Heart left ventricle (tissue), 16 donors: ENCODE measurements around the gene SH3RF3. TPM values are rescaled to one million over a fixed set of nuclear protein-coding genes. Genes with fewer than 3 reads are reported as not detected.
A peak's percentile ranks its signal among the peaks of the same experiment; 100 is the strongest.

Experiments
- ATAC-seq, 4 donors: fragments of 200-7000 bp; cut with Tn5 transposase; one replicate each; pipeline ENCODE4 v1.9.1; 2020 to 2022; ENCODE audit warnings: moderate library complexity in 4 of 4, mild to moderate bottlenecking in 3 of 4, moderate number of reproducible peaks in 1 of 4
- DNase-seq, 5 donors: peaks; one replicate each; pipeline ENCODE4 v3.0.0-alpha.2; 2020
- H3K27ac ChIP-seq, 12 donors: fragments of 200-600 bp; sonication (generic) in 4 of 12; one replicate each; pipeline versions ENCODE4 v1.5.0 to v1.8.0; 2016 to 2022; ENCODE audit warnings: mild to moderate bottlenecking in 2 of 12
- H3K27me3 ChIP-seq, 9 donors: fragments of 200-600 bp; sonication (generic) in 2 of 9; one replicate each; pipeline versions ENCODE4 v1.5.1 to v1.8.0; 2016 to 2022; ENCODE audit warnings: mild to moderate bottlenecking in 3 of 9
- H3K36me3 ChIP-seq, 9 donors: fragments of 200-600 bp; sonication (generic) in 2 of 9; one replicate each; pipeline versions ENCODE4 v1.5.0 to v1.8.0; 2018 to 2022; ENCODE audit warnings: mild to moderate bottlenecking in 2 of 9
- H3K4me1 ChIP-seq, 12 donors: fragments of 200-600 bp; sonication (generic) in 4 of 12; one replicate each; pipeline versions ENCODE4 v1.5.0 to v1.8.0; 2016 to 2022; ENCODE audit warnings: mild to moderate bottlenecking in 3 of 12
- H3K4me3 ChIP-seq, 12 donors: fragments of 200-600 bp; sonication (generic) in 4 of 12; one replicate each; pipeline versions ENCODE4 v1.5.0 to v1.8.0; 2017 to 2022; ENCODE audit warnings: mild to moderate bottlenecking in 9 of 12, moderate library complexity in 4 of 12
- H3K9me3 ChIP-seq, 12 donors: fragments of 200-600 bp; sonication (generic) in 4 of 12; one replicate each; pipeline versions ENCODE4 v1.5.0 to v1.8.0; 2016 to 2022; ENCODE audit warnings: mild to moderate bottlenecking in 1 of 12
- POLR2A ChIP-seq, 2 donors: fragments of 450-650 bp; IDR thresholded peaks; one replicate each; pipeline ENCODE4 v1.6.1; 2017; ENCODE audit warnings: antibody characterized with exemption in 2 of 2, mild to moderate bottlenecking in 2 of 2, moderate library complexity in 2 of 2
- WGBS, 4 donors: extraction: QIAGEN DNeasy Blood & Tissue Kit in 2 of 4; methylation state at CpG; one replicate each; pipeline versions ENCODE4 v1.1.5 to v1.1.7; 2013 to 2018; 5-methylcytosine and 5-hydroxymethylcytosine counted together
- intact Hi-C, 10 donors: fragments of 100-400 bp; cut with DNase I; formaldehyde crosslinking; loops; one replicate each; pipeline versions ENCODE4 v1.11.1 to v1.14.2; 2022
- polyA plus RNA-seq, 2 donors: library from polyadenylated mRNA; stranded (reverse); fragments of 200-250 nt; gene quantifications; one replicate each; pipeline ENCODE4 v1.2.3, GENCODE V29; 2013
- total RNA-seq, 9 donors: library from RNA; depleted of rRNA in 2 of 9; stranded (reverse); fragments of >200 nt in 2 of 9; fragmentation: NEBNext Ultra II Directional in 3 of 9; extraction: Animal tissue kit (Norgen Biotek cat#: 25700) in 3 of 9; gene quantifications; one replicate each; pipeline versions ENCODE4 v1.1.0 to v1.2.4, GENCODE V29; 2016 to 2023
- TF ChIP-seq, protein P1 (sequence below), 12 donors: fragments of 200-600 bp; sonication (generic) in 4 of 12; IDR thresholded peaks; one replicate each; pipeline versions ENCODE4 v1.5.0 to v1.8.0; 2018 to 2022; ENCODE audit warnings: antibody characterized with exemption in 12 of 12, mild to moderate bottlenecking in 5 of 12
- donor health status: ischemic (EF 13 %, LVEDD 7.1; RV severe dilation, severe dysfunction).
- donor health status: healthy with polysubstance abuse.
- donor health status: DM: no; HTN: yes; CAD: no.
- donor health status: DM: no; HTN: no; CAD: no.
- donor health status: ischemic (EF 25% LVEDD 6.9; RV normal size, moderate dysfunction).
- donor health status: ischemic (EF 25% LVEDD 5.7; RV mildly dilated, moderate dysfunction).
- donor health status: healthy.
- donor health status: DM: yes; HTN: yes; CAD: no.
- donor health status: ischemic (EF 35%, LVEDD 5.7; RV mildly dilated, moderate dysfunction).
- donor health status: nonischemic (EF 11% LVEDD 7.7; RV severe dilation, severe dysfunction).
- donor health status: DM: yes; HTN: yes; CAD: no.
- donor health status: PGD.
- donor health status: ischemic (EF 29% LVEDD 5.4; RV normal size, mild dysfunction).
- donor health status: nonischemic (EF 23%, LVEDD 6.1; RV moderate dilation, normal function).

SH3RF3 gene
- total and polyA plus RNA-seq, 11 donors, result 5.2 to 15.7 (median 7.9) TPM

DNA sequence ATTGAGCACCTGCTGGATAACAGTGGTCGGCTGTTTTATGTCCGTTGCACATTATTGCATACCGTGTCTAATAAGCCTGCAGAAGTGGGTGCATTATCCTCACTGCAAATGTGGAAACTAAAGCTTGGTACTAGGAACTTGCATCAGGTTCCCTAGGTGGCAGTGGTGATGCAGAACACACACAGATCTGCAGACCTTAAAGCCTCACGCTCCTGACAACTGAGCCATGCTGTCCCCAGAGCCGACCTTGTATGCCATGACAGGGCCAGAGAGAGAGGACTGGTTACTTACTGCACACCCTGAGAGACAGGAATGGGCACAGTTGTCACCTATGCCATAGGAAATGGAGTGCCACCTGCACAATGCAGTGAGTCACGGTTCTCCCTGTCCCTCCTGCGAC is 151.8 kb downstream of the SH3RF3 start:
- Histone ChIP-seq H3K4me3 (no peak overlapping the region), H3K27me3 (no peaks in the 10 kb centered on the region), H3K36me3 (no peaks in the 10 kb centered on the region), H3K4me1 (peaks cover 7 to 38% (median 21%) of the 10 kb centered on the region in 12 donors), H3K9me3 (no peaks in the 10 kb centered on the region), H3K27ac (no peak overlapping the region)
- TF ChIP-seq, protein P1, sequence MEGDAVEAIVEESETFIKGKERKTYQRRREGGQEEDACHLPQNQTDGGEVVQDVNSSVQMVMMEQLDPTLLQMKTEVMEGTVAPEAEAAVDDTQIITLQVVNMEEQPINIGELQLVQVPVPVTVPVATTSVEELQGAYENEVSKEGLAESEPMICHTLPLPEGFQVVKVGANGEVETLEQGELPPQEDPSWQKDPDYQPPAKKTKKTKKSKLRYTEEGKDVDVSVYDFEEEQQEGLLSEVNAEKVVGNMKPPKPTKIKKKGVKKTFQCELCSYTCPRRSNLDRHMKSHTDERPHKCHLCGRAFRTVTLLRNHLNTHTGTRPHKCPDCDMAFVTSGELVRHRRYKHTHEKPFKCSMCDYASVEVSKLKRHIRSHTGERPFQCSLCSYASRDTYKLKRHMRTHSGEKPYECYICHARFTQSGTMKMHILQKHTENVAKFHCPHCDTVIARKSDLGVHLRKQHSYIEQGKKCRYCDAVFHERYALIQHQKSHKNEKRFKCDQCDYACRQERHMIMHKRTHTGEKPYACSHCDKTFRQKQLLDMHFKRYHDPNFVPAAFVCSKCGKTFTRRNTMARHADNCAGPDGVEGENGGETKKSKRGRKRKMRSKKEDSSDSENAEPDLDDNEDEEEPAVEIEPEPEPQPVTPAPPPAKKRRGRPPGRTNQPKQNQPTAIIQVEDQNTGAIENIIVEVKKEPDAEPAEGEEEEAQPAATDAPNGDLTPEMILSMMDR (IDR thresholded peaks at IDR 0.05), result peak in 6 of 12 donors; percentile 13 to 29 (median 20)
- TF ChIP-seq POLR2A (IDR thresholded peaks at IDR 0.05), result no peak
- peak in 2 of 5 donors; percentile 49 to 61 for DNase-seq
- WGBS, 4 donors, result 77 to 85% (median 81%) methylated on average over 5 to 7 of the region's 7 CpGs
- intact Hi-C loops, result loop anchor here in 6 of 10 donors (5.0 to 10.0 kb wide), 6 partner anchors 36 to 216 kb away; partner anchors contain the start of gene SH3RF3 (in 2 of the 6)
- peak; percentile 60 to 73 (median 68) for ATAC-seq

DNA sequence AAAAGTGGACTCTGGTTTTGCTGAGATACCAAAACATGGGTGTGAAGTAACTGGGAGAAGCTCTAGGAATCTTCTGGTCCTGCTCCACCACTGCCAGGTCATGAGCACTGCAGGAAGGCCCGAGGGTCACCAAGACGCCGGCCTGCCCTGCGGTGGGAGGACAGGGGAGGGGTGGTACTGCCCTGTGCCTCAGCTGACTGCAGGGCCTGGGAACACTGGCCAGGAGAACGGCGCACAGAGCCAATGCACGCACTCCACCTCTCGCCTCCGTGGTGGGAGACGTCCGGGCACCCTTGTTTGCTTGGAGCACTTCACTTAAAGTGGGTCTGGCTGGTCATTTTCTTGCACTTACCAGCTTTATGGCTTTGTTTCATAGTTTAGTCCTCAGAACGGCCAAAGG is 153.4 kb downstream of the SH3RF3 start:
- Histone ChIP-seq H3K4me3 (no peak overlapping the region), H3K27me3 (no peaks in the 10 kb centered on the region), H3K36me3 (no peaks in the 10 kb centered on the region), H3K4me1 (peaks cover 7 to 43% (median 24%) of the 10 kb centered on the region in 12 donors), H3K27ac (no peak overlapping the region), H3K9me3 (no peaks in the 10 kb centered on the region)
- intact Hi-C loops, result loop anchor here in 6 of 10 donors (5.0 to 10.0 kb wide), 6 partner anchors 35 to 215 kb away; partner anchors contain the start of gene SH3RF3 (in 2 of the 6)
- TF ChIP-seq POLR2A (IDR thresholded peaks at IDR 0.05), result no peak
- TF ChIP-seq, protein P1 (IDR thresholded peaks at IDR 0.05), result no peak
- ATAC-seq (no peak), DNase-seq (no peak)
- WGBS, 4 donors, result 97 to 99% (median 97%) methylated on average over 12 of the region's 12 CpGs

DNA sequence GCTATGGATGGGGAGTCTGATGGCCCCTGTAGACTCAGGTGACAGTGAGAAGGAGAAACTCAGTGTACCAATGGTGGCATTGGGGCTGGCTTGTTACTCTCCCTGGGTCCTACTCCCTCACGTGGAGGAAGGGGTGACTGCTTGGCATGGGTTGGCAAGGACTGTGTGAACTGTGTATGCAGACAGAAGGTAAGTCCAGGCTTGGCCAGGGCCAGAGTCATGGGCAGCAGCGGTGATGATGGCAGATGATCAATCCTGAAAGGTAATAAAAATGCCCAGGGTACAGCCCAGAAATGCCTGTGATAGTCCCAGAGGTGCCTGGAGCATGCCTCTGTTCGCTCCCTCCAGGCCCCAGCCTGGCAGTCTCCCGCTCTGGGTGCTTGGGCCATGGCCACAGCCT is 153.9 kb downstream of the SH3RF3 start:
- Histone ChIP-seq H3K36me3 (no peaks in the 10 kb centered on the region), H3K4me1 (peaks cover 7 to 43% (median 29%) of the 10 kb centered on the region in 12 donors), H3K27ac (no peak overlapping the region), H3K27me3 (no peaks in the 10 kb centered on the region), H3K4me3 (no peak overlapping the region), H3K9me3 (no peaks in the 10 kb centered on the region)
- WGBS, 4 donors, result 96 to 100% (median 97%) methylated on average over 4 of the region's 4 CpGs
- intact Hi-C loops, result loop anchor here in 6 of 10 donors (5.0 to 10.0 kb wide), 6 partner anchors 34 to 214 kb away; partner anchors contain the start of gene SH3RF3 (in 2 of the 6)
- ATAC-seq, result no peak
- DNase-seq, result no peak
- TF ChIP-seq, protein P1 (IDR thresholded peaks at IDR 0.05), result no peak
- TF ChIP-seq POLR2A (IDR thresholded peaks at IDR 0.05), result no peak

DNA sequence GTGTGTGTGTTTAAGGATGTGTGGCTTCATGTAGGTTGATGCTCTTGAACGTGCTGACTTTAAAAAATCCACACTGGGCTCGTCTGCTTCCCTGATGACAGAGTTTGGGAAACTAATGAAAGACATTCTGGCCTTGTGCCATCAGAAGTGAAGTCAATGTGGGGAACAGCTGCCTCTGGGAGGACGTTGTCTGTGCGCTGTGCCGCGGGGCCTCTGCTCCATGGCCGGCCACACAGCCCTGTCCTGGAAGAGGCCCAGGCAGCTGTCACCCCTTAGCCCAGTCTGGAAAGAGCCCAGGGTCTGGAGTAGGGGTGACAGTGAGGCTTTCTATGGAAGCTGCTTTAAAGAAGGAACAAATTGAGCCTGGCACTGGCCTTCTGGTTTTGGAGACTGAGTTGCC is 155.8 kb downstream of the SH3RF3 start:
- Histone ChIP-seq H3K4me3 (no peak overlapping the region), H3K27ac (peak overlapping the region in 3 of 12 donors; percentile 6 to 48 (median 24)), H3K9me3 (no peaks in the 10 kb centered on the region), H3K36me3 (no peaks in the 10 kb centered on the region), H3K4me1 (peaks cover 7 to 52% (median 31%) of the 10 kb centered on the region in 12 donors), H3K27me3 (no peaks in the 10 kb centered on the region)
- ATAC-seq (peak; percentile 70 to 90 (median 80)), DNase-seq (peak; percentile 53 to 78 (median 72))
- TF ChIP-seq, protein P1 (IDR thresholded peaks at IDR 0.05), result no peak
- TF ChIP-seq POLR2A (IDR thresholded peaks at IDR 0.05), result no peak
- intact Hi-C loops, result loop anchor here in 6 of 10 donors (2.0 to 10.0 kb wide), 7 partner anchors 32 to 212 kb away; partner anchors contain the start of gene SH3RF3 (in 2 of the 6)
- WGBS, 4 donors, result 8 to 23% (median 14%) methylated on average over 6 to 7 of the region's 7 CpGs
